H1 (cell line): Measurements from ENCODE around the gene GRIK4. TPM values are rescaled to one million over a fixed set of nuclear protein-coding genes. Genes with fewer than 3 reads are reported as not detected.

ENCODE experiments used
- ATF2 ChIP-seq: IDR thresholded peaks from 2 replicates; pipeline ENCODE4 v1.6.1; 2012; ENCODE audit warnings: low read length, inconsistent platforms
- EGR1 ChIP-seq: IDR thresholded peaks from 2 replicates; pipeline ENCODE4 v1.6.1; 2011; ENCODE audit warnings: low read depth, low read length, borderline replicate concordance
- KDM1A ChIP-seq: fragments of 200-600, 300-600 bp; sonication (generic); IDR thresholded peaks from 2 replicates; pipeline ENCODE4 v1.7.1; 2016; ENCODE audit warnings: mild to moderate bottlenecking, low read length, borderline replicate concordance
- TAF1 ChIP-seq: IDR thresholded peaks from 2 replicates; pipeline ENCODE4 v1.6.1; 2011; ENCODE audit warnings: mild to moderate bottlenecking, low read depth, low read length
- polyA plus RNA-seq, 7 experiments: library from polyadenylated mRNA; depleted of rRNA in 3 of 7; stranded (reverse) in 5 of 7; unstranded in 2 of 7; fragments of >200 nt in 5 of 7; fragments of 200-250 nt in 2 of 7; gene quantifications; 1 replicate in 5 of 7; 2 replicates in 1 of 7; 4 replicates in 1 of 7; pipeline versions ENCODE4 v1.2.1 to v1.2.3, GENCODE V29; 2011 to 2013; ENCODE audit warnings: missing spikeins in 2 of 7, mixed read lengths in 2 of 7
- total RNA-seq: library from RNA; stranded (reverse); fragmentation: NEBNext Ultra II Directional; extraction: Animal tissue kit (Norgen Biotek cat#: 25700); gene quantifications from 2 replicates; pipeline ENCODE4 v1.2.1, GENCODE V29; 2021

The GRIK4 gene
- total and polyA plus RNA-seq, 2 of the 8 experiments (the other 6 are each of a cell fraction or from before 2014, with no cell fraction given): 1.2 to 2.9 TPM

- TF ChIP-seq ATF2 (no peak), EGR1 (no peak), KDM1A (no peak), TAF1 (no peak)
These were observed 8.7 kb downstream of the GRIK4 start (continued) for GRCh38 chr11:120520091-120520822.
